AG10803 (cell line): ENCODE measurements around the gene TRMT2A.

Experiments used
- DNase-seq: peaks from one replicate; pipeline ENCODE4 v3.0.0; 2010; ENCODE audit warnings: low read depth
- H3K4me3 ChIP-seq: 2 replicates; pipeline ENCODE4 v1.5.1; 2011; ENCODE audit warnings: mild to moderate bottlenecking, low read length, control low read depth
- CTCF ChIP-seq: conservative IDR thresholded peaks from 2 replicates; pipeline ENCODE4 v1.5.1; 2011; ENCODE audit warnings: mild to moderate bottlenecking, low read length, control low read depth, inconsistent platforms

TRMT2A gene

GRCh38 chr22:20142711-20143621, 25.9 kb upstream of the TRMT2A start:
- H3K4me3 ChIP-seq = no peak overlapping the region
- no peak for TF ChIP-seq CTCF
- no peak for DNase-seq

- DNase-seq = peak; percentile 77
- TF ChIP-seq CTCF = no peak
- H3K4me3 ChIP-seq = no peak overlapping the region
These were observed 24.4 kb upstream of the TRMT2A start for GRCh38 chr22:20141186-20142077.

GRCh38 chr22:20140521-20140964, 23.5 kb upstream of the TRMT2A start:
- DNase-seq = no peak
- no peak overlapping the region for H3K4me3 ChIP-seq
- TF ChIP-seq CTCF = no peak

- H3K4me3 ChIP-seq = no peak overlapping the region
- TF ChIP-seq CTCF = no peak
- DNase-seq = no peak
These were observed 23.1 kb upstream of the TRMT2A start for GRCh38 chr22:20140107-20140445.

- no peak for TF ChIP-seq CTCF
- no peak for DNase-seq
- H3K4me3 ChIP-seq = no peak overlapping the region
These were observed 22.5 kb upstream of the TRMT2A start for GRCh38 chr22:20139391-20140106.

- TF ChIP-seq CTCF = no peak
- no peak overlapping the region for H3K4me3 ChIP-seq
- no peak for DNase-seq
These were observed 21.8 kb upstream of the TRMT2A start for GRCh38 chr22:20138868-20139267.
